BLaER1 (cell line): Measurements from ENCODE around the gene VIPAS39.

Source experiments
- H3K27ac ChIP-seq: shearing (Covaris generic); formaldehyde crosslinking; 2 replicates; pipeline ENCODE4 v1.8.1; 2022
- H3K27me3 ChIP-seq: shearing (Covaris generic); formaldehyde crosslinking; 2 replicates; pipeline ENCODE4 v1.8.1; 2022
- H3K36me3 ChIP-seq: shearing (Covaris generic); formaldehyde crosslinking; 2 replicates; pipeline ENCODE4 v1.8.1; 2022
- H3K4me1 ChIP-seq: shearing (Covaris generic); formaldehyde crosslinking; 2 replicates; pipeline ENCODE4 v1.8.1; 2022
- H3K4me2 ChIP-seq: shearing (Covaris generic); formaldehyde crosslinking; 2 replicates; pipeline ENCODE4 v1.8.1; 2022
- H3K4me3 ChIP-seq: shearing (Covaris generic); formaldehyde crosslinking; 2 replicates; pipeline ENCODE4 v1.8.1; 2022
- H3K9ac ChIP-seq: shearing (Covaris generic); formaldehyde crosslinking; 2 replicates; pipeline ENCODE4 v1.8.1; 2022
- H3K9me3 ChIP-seq: shearing (Covaris generic); formaldehyde crosslinking; 2 replicates; pipeline ENCODE4 v1.8.1; 2022
- H4K20me1 ChIP-seq: shearing (Covaris generic); formaldehyde crosslinking; 2 replicates; pipeline ENCODE4 v1.8.1; 2022
- Cebpa-rat ChIP-seq: shearing (Covaris generic); IDR thresholded peaks from 2 replicates; pipeline ENCODE4 v1.8.1; 2022

VIPAS39 gene

DNA sequence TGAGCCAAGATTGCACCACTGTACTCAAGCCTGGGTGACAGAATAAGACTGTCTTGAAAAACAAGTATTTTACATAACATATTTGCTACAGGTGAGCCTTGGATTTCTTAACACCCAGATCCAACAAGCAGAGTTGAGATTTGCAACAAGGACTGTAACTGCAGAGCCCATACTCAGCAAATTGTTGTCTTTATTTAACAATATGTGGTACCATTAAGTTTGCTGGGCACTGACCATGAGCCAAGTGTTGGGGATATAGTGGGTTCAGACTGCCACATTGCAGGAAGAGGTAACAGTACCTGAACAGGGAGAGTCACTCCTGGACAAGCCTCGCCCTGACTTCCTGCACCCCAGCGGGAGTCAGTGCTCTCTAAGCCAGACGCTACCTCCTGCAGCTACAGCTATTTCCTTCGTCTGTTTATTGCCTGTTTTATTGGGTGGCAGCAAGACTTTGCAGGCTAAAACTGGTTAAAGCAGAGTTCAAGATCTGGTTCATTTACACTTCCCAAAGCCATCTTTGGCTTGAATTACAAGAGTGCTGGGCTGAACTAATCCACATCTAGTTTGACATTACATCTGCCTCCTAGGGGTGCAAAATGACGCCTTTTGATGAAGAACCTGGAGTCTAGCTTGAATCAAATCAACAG, 12.9 kb upstream of the VIPAS39 start:
- Histone ChIP-seq H3K36me3 (peaks cover 51% of the 10 kb centered on the region), H3K9me3 (no peaks in the 10 kb centered on the region), H3K9ac (no peak overlapping the region), H3K4me2 (no peak overlapping the region), H3K27me3 (no peaks in the 10 kb centered on the region), H3K4me3 (no peak overlapping the region), H3K27ac (no peak overlapping the region), H3K4me1 (peaks cover 14% of the 10 kb centered on the region), H4K20me1 (peaks cover 40% of the 10 kb centered on the region)
- TF ChIP-seq Cebpa-rat: no peak

- no peaks in the 10 kb centered on the region for H3K9me3 ChIP-seq
Measured at GRCh38 chr14:77469539-77469938, 12.1 kb upstream of the VIPAS39 start.

GRCh38 chr14:77469067-77469505, 11.7 kb upstream of the VIPAS39 start:
- Histone ChIP-seq H3K4me1 (peaks cover 7% of the 10 kb centered on the region), H3K27ac (no peak overlapping the region), H3K27me3 (no peaks in the 10 kb centered on the region), H3K36me3 (peaks cover 63% of the 10 kb centered on the region), H3K4me3 (no peak overlapping the region), H3K9ac (no peak overlapping the region), H3K4me2 (no peak overlapping the region), H4K20me1 (peaks cover 51% of the 10 kb centered on the region), H3K9me3 (no peaks in the 10 kb centered on the region)
- TF ChIP-seq Cebpa-rat: no peak

More at GRCh38 chr14:77469539-77469938, 12.1 kb upstream of the VIPAS39 start:
- Histone ChIP-seq H4K20me1 (peaks cover 47% of the 10 kb centered on the region), H3K4me3 (no peak overlapping the region), H3K27ac (no peak overlapping the region), H3K4me1 (peaks cover 12% of the 10 kb centered on the region), H3K9ac (no peak overlapping the region), H3K36me3 (peaks cover 59% of the 10 kb centered on the region), H3K4me2 (no peak overlapping the region), H3K27me3 (no peaks in the 10 kb centered on the region)
- no peak for TF ChIP-seq Cebpa-rat

GRCh38 chr14:77467801-77468200, 10.4 kb upstream of the VIPAS39 start:
- Histone ChIP-seq H3K9me3 (no peaks in the 10 kb centered on the region), H3K27ac (no peak overlapping the region), H3K27me3 (no peaks in the 10 kb centered on the region), H3K9ac (no peak overlapping the region), H4K20me1 (peaks cover 64% of the 10 kb centered on the region), H3K4me2 (no peak overlapping the region), H3K4me1 (no peaks in the 10 kb centered on the region), H3K36me3 (peaks cover 76% of the 10 kb centered on the region), H3K4me3 (no peak overlapping the region)
- no peak for TF ChIP-seq Cebpa-rat

- no peak for TF ChIP-seq Cebpa-rat
- no peaks in the 10 kb centered on the region for H3K9me3 ChIP-seq
- H3K36me3 ChIP-seq: peaks cover 49% of the 10 kb centered on the region
- H3K27ac ChIP-seq: peak overlapping the region; percentile 96
- H3K4me1 ChIP-seq: peaks cover 33% of the 10 kb centered on the region
- H3K4me2 ChIP-seq: peak overlapping the region; percentile 84
- H3K27me3 ChIP-seq: no peaks in the 10 kb centered on the region
- peaks cover 61% of the 10 kb centered on the region for H4K20me1 ChIP-seq
- peak overlapping the region; percentile 94 for H3K9ac ChIP-seq
- peak overlapping the region; percentile 92 for H3K4me3 ChIP-seq
Measured at GRCh38 chr14:77459072-77459723, 1.8 kb upstream of the VIPAS39 start.

GRCh38 chr14:77458249-77458950, 999 bp upstream of the VIPAS39 start:
- Histone ChIP-seq H3K27ac (peak overlapping the region; percentile 96), H3K4me3 (peak overlapping the region; percentile 92), H3K4me2 (peak overlapping the region; percentile 84), H3K9ac (peak overlapping the region; percentile 94), H3K36me3 (peaks cover 42% of the 10 kb centered on the region), H3K9me3 (no peaks in the 10 kb centered on the region), H3K4me1 (peaks cover 33% of the 10 kb centered on the region), H4K20me1 (peaks cover 53% of the 10 kb centered on the region), H3K27me3 (no peaks in the 10 kb centered on the region)
- TF ChIP-seq Cebpa-rat: no peak

GRCh38 chr14:77457115-77457521, 283 bp downstream of the VIPAS39 start:
- Histone ChIP-seq H3K27me3 (no peaks in the 10 kb centered on the region), H3K4me2 (peak overlapping the region; percentile 83), H4K20me1 (peaks cover 41% of the 10 kb centered on the region), H3K27ac (peak overlapping the region; percentile 96), H3K9me3 (no peaks in the 10 kb centered on the region), H3K9ac (peak overlapping the region; percentile 94), H3K36me3 (peaks cover 42% of the 10 kb centered on the region), H3K4me1 (peaks cover 33% of the 10 kb centered on the region), H3K4me3 (peak overlapping the region; percentile 92)
- no peak for TF ChIP-seq Cebpa-rat

GRCh38 chr14:77455966-77456640, 1.3 kb downstream of the VIPAS39 start:
- H3K4me3 ChIP-seq: peak overlapping the region; percentile 92
- H4K20me1 ChIP-seq: peaks cover 31% of the 10 kb centered on the region
- TF ChIP-seq Cebpa-rat: no peak
- H3K9me3 ChIP-seq: no peaks in the 10 kb centered on the region
- H3K27me3 ChIP-seq: no peaks in the 10 kb centered on the region
- 0 out of 2 replicates have a peak overlapping the region, but pooled peaks have one; percentile 96 for H3K27ac ChIP-seq
- peaks cover 39% of the 10 kb centered on the region for H3K36me3 ChIP-seq
- peaks cover 33% of the 10 kb centered on the region for H3K4me1 ChIP-seq
- peak overlapping the region; percentile 83 for H3K4me2 ChIP-seq
- H3K9ac ChIP-seq: peak overlapping the region; percentile 94

DNA sequence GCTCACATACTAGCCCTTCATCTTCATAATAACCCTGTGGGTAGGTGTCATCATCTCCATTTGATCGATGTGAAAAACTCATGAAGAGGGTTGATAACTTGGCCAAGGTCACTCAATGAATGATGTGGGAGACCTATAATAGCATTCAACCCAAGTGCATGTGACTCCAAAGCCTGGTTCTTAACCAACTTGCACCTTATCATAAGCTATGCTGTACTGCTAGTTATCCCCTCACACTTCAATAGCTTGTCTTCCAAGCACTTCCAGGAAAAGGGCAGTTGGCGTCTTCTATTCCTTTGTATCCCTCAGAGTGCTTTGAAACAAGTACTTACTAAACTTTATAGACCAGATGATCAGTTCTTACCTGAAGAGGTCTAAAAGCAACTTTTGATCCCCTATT, 15.2 kb downstream of the VIPAS39 start:
- peaks cover 85% of the 10 kb centered on the region for H3K36me3 ChIP-seq
- no peak overlapping the region for H3K9ac ChIP-seq
- no peaks in the 10 kb centered on the region for H3K9me3 ChIP-seq

More for the DNA sequence above, 15.2 kb downstream of the VIPAS39 start:
- no peaks in the 10 kb centered on the region for H3K27me3 ChIP-seq
- H4K20me1 ChIP-seq: no peaks in the 10 kb centered on the region
- no peak overlapping the region for H3K4me2 ChIP-seq
- TF ChIP-seq Cebpa-rat: no peak
- no peaks in the 10 kb centered on the region for H3K4me1 ChIP-seq
- H3K4me3 ChIP-seq: no peak overlapping the region
- H3K27ac ChIP-seq: no peak overlapping the region
